HT1080 (cell line): ENCODE measurements around the gene TMEM121. TPM values are rescaled to one million over a fixed set of nuclear protein-coding genes. Genes with fewer than 3 reads are reported as not detected.

ENCODE experiments used
- DNase-seq: peaks from one replicate; pipeline ENCODE4 v3.0.0-alpha.2; 2015; ENCODE audit warnings: low read depth
- total RNA-seq: library from RNA; depleted of rRNA; stranded (reverse); fragments of >200 nt; shearing (Covaris generic); gene quantifications from 2 replicates; pipeline ENCODE4 v1.2.3, GENCODE V29; 2014

TMEM121 gene
- total RNA-seq, 1 experiment from 2014 or later: 4.4 TPM

DNA sequence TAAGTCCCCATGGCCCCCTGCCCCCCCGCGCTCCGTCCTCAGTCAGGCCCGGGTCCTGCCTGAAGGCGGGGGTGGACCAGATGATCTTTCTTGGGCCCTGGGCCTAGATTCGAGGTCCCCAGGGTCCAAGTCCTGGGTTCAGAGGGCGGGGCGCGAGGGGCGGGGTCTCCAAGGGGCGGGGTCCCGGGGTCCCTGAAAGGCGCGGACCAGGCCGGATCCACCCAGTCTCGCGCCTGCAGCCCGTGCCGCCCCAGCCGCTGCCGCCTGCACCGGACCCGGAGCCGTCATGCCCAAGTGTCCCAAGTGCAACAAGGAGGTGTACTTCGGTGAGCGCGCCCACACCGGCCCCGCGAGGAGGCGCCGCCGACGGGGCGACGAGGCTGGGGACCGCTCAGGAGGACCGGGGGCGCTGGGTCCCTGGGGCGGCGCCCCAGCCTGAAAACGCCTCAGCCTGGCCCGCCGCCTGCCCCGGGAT is 39.4 kb upstream of the TMEM121 start:
- no peak for DNase-seq

DNA sequence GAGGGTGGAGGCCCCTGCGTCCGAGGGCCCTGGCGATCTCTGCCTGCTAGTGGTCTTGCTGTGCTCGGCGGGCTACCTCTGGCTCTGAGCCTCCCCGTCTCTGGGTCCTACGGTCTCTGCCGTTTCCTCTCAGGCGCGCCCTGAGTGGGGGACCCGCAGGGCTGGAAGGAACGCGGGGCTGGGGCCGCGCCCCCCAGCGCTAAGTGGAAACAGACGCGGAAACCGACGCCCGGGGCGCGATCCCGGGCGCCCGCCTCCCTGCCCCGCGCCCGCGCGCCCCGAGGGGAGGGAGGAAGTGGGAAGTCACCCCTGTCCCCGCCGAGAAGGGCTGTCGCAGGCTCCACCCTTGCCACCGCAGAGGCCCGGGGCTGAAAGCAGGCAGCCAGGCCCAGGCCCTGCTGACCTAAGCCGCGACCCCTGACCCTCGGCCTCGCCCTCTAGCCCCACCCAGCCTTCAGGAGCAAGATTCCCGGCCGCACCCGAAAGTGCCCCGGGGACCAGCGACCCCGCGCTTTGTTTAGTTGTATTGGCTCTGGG is 38.9 kb upstream of the TMEM121 start:
- no peak for DNase-seq

DNA sequence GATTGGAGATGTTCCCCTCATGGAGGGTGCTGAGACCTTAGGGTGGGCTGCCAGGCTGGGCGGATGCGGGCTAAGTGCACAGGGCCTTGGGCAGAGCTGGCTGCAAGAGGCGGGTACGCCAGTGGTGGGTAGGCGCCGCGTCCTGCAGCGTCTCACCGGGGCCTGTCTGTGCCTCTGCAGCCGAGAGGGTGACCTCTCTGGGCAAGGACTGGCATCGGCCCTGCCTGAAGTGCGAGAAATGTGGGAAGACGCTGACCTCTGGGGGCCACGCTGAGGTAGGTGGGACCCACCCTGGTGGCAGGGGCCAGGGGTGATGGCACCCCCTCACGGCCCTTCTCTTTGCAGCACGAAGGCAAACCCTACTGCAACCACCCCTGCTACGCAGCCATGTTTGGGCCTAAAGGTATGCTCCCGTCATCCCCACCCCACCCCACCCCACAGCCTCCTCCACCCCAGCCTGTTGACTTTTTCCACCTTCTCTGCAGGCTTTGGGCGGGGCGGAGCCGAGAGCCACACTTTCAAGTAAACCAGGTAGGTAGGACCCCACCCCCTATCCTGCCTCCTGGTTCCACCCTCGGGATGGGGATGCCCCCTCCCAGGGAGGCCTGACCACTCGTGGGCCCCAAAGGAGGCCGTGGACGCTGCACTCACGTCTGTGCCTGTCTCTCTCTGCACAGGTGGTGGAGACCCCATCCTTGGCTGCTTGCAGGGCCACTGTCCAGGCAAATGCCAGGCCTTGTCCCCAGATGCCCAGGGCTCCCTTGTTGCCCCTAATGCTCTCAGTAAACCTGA is 38.2 kb upstream of the TMEM121 start:
- no peak for DNase-seq

DNA sequence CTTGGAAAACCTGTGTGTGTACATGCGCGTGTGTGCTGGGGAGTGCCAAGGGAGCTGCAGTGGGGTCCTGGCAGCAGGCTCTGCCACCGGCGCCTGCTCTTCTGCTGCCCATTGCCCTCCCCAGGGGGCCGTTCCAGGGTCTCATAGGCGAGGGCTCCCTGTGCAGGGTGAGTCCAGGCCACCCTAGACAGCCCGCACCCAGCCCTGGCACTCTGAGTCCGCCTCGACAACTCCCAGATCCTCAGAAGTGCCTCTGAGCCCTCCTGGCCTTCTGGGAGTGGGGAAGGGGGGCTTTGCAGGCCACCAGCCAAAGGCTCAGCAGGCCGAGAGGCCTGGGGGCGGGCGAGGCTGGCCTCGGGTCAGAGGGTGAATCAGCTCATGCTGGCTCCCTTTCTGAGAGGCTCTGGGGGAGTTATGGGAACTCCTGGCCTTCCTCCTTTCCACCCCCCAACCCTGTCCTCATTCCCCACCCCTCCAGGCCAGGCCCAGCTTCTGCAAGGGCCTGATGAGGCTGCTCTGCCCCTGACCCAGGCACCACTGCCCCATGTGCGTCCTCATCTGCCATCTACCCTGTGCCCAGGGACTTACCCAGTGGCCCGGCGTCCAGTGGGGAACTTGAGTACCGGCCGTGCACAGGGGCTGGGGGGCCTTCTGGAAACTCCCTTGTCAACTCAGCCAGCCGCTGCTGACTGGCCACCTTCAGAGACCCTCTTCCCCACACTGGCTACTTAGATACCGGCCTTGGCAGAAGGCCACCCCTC is 37.4 kb upstream of the TMEM121 start:
- no peak for DNase-seq

DNA sequence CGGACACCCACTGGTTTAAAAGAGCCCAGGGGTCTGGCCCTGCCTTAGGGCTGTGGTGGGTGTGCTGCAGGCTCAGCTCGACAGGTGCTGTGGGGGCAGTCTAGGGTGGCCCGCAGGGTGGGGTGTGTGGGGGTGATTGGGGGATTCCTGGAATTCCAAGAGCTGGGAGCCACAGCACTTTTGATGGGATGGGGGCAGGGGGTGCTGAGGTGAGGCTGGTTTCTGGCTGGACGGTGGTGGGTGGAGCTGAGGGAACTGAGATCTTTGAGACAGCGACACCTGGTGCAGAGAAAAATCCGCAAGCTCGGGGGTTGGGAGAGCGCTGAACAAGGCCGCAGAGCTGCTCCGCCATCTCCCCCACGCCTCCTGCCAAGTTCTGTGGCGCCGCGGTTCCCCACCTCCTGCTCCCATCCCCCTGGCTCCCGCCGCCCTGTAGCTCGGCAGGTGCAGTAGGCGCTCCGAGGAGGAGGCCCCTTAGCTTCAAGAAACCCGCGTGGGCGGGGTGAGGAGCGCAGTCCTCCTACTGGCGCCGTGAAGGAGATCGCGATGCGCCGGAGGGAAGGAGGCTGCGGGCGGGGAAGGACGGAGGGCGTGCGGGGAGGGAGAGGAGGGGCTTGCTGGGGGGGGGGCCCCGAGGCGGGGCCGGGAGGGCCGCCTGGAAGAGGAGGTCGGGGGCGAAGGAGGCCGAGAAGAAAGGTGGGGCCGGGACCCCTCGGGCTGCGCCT is 36.7 kb upstream of the TMEM121 start:
- peak; percentile 87 for DNase-seq

DNA sequence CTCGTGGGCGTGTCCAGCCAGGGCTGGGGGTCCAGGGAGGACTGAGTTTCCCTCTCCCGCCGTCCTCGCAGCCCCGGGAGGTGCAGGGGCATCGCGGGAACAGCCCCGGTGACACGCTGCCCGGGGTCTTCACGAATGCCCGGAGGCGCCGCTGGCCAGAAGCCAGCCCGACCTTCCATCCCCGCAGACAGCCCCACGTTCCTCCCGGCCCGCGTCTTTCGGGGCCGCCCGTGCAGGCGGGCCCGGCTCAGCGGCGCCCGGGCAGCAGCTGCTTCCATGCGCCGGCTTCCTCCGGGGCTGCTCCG is 36.2 kb upstream of the TMEM121 start:
- DNase-seq: no peak

DNA sequence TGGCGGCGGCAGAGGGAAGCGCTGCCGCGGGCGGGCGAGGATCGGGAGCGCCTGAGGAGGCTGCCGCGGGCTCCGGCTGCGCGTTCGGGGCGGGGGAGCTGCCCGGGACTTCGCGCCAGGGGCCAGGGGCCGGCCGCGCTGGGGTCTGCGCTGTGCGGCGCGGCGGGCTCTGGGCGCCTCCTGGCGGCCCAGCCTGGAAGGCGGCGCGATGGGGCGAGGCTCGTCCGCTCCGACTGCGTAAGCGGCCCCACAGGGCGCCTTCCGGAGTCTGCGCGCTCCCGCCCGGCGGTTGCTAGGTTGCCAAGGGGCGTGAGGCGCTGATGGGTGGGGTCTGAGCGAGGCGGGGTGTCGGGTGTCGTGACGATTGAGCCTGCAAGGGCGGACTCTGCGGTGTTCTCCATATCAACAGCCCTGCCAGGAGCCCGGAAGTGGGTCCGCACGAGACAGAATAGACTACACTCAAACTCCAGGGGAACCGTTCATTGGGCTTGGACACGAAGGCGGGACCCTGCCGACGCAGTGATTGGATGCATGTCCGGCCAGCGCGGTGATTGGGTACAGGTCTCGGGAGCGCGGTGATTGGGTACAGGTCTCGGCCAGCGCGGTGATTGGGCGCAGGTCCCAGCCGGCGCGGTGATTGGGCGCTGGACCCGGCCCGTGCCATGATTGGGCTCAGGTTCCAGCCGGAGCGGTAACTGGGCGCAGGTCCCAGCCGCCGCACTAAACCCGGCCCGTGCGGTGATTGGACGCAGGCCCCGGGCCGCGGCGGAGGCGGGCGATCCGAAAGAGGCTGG is 35.6 kb upstream of the TMEM121 start, which contains the start of gene TEDC1:
TSS of gene TEDC1 (plus strand) at position 675 of the 794 bp plus-strand sequence. CDS start 130 bp downstream, outside the sequence.
- DNase-seq: peak; percentile 100

DNA sequence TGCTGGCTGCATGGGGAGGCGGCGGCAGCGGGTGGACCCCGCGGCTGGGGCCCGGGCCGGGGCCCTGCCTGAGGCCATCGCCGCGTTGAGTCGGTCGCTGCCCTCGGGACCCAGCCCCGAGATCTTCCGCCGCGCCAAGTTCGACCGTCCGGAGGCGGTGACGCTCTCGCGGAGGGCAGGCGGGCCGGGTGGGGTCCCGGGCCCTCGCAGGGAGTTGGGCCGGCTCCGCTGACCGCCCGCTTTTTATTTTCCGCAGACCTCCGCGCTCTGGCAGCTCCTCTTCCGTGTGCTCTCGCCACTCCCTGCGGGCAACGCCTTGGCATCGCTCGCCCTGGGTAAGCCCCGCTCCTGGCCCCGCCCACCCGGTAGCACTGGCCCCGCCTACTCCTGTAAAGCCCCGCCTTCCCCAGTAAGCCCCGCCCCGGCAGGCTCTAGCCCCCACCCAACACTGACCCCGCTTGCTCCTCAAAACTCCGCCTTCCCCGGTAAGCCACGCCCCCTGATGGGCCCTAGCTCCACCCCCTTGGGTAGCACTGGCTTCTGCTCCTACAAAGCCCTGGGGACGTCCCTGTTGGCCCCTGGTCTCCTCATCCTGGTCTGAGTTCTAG is 34.9 kb upstream of the TMEM121 start:
- peak; percentile 57 for DNase-seq

DNA sequence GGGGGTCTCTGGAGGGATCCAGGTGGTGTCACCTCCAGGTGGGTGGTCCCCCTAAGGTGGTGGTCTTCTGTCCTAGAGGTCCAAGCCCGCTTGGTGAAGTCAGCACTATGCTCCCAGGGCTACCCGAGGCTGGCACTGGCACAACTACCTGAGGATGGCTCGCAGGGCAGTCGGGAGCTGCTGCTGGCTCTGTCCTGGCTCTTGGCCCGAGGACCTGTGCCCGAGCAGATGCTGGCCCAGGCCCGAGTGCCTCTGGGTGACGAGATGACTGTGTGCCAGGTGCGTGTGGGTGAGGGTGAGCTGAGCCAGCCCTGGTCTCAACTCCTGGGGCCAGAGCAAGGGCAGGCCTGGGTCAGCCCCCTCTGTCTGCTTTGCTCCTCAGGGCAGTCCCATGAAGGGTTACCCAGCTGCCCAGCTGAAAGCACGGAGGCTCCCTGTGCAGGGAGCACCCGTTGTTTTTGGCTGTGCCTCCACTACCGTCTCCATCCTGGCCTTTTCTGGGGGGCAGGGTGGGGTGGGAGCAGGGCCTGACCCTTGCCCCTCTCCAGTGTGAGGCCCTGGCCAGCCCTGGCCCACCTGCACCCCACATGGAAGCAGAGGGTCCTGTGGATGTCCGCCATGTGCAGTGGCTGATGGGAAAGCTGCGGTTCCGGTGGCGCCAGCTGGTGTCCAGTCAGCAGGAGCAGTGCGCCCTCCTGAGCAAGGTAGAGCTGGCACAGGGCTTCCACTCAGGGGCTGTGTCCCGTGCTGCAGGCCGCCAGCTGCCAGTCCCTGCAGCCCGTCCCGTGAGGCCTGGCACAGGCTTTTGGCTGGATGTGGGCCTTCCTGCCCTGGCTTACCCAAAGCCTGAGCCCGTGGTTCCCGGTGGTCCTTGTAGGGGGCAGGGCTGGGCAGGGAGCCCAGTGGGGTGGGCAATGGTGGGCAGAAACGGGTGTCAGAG is 34.1 kb upstream of the TMEM121 start:
- DNase-seq: no peak

DNA sequence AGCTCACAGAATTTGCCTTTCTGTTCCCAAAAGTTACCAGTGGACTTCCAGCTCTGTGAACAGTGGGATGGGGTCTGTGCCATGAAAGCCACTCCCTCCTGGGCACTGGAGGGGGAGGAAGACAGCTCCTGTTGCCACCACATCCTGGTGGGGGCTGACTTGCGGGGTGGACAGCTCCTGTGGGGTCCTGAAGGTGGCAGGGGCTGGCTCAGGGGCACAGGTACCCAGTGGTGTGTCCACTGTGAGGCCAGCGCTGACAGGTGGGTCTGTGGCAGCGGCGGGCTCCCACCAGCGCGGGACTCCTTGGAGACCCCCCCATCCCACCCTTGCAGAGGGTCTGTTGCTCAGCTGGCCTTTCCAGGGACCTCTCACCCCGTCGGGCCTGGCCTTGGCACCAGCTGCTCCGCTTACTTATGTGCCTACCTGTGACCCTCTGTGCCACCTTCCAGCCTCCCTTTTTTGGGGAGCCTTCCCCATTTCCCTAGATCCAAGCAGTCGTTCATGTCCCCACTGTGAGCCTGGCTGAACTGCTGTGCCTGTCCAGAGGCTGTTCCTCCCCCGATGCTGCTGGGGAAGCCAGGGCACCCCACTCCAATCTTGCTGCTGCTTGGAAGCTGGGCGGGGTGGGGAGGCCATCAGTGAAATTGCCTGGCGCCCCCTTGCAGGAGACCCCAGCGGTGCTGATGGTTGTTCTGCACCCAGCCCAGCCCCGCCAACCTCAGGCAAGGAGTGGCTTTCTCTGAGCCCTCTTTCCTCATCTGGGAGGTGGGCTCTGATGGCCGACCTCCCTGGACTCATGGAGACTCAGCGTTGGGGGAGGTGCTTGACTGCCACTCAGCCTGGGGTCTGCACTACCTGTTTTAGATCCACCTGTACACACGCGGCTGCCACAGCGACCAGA is 33.2 kb upstream of the TMEM121 start:
- DNase-seq: no peak

DNA sequence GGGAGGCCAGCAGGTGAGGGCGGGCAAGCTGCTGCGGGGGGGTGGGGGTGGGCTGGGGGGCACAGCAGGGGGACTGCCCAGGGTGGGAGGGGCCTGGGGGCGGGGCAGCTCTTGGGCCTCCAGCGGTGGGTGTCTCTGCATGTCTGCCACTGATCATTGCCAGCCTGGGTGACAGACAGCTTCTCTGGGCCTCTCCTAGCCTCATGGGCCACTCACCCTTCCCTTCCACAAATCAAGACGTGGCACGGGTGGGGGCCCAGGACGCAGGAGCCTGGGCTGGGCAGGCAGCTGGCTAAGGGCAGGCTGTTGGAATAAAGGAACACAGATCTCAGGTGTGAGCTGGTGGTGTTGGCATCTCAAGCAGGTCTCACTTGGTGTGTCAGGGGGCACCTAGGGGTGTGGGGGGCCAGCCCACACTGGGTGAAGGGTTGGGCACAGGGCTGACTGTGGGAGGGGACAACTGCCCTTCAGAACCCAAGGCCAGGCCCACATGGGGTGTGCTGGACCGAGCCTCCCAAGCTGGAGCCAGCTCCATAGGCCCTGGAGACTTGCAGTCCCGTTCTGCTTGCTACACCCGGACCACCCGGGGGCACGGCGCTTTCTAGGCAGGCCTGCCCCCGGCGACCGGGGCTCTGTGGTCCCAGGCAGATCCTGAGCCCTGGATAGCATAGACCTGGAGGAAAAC is 32.3 kb upstream of the TMEM121 start:
- no peak for DNase-seq

DNA sequence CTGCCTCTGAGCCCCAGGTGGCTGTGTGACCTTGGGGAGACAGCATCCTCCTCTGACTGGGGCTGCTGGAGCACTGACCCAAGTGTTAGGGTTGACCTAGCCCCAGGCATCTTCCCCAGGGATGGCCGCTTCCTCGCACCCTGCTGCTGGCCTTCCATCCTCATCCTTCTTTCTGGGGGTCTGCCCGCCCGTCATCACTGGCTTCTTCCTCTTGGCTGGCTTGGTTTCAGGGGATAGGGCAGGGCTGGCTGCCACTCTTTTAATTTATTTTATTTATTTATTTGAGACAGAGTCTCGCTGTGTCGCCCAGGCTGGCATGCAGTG is 31.8 kb upstream of the TMEM121 start:
- no peak for DNase-seq

DNA sequence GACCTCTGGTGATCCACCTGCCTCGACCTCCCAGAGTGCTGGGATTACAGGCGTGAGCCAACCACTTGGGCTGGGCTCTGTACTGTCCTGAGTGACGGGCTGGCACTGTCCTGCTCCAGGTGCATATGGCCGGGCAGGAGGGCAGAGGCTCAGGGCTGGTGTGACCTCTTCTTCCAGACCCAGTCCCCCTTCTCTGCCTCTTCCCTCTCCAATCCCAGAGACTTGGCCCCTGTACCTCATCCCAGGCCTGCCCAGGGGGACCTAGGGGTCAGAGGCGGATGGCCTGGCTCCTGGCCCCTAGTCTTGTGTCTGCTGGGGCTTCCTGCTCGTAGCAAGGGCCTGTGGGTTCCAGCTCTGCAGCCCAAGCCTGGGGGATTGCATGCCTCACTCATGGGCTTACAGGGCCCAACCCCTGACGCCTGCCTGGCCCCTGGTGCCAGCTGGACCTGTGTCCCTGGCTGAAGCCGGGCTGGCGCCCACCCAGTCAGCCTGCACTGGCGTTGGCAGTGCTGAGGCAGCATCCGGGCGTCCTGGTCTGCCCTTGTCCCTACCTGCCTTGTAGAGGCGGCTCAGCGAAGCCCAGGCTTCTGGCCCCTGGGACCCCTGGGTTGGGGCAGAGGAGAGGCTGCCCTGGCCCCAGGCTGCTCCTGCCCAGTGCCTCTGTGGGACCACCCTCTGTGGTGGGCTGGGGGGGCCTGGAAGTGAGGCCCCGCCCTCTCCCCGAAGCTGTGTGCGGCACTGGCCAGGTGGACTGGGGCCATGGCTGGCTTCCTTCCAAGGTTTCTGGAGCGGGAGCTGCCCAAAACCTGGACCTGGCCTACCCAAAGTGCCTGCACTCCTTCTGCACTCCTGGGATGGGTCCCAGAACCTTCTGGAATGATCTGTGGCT is 31.0 kb upstream of the TMEM121 start:
- DNase-seq: no peak

DNA sequence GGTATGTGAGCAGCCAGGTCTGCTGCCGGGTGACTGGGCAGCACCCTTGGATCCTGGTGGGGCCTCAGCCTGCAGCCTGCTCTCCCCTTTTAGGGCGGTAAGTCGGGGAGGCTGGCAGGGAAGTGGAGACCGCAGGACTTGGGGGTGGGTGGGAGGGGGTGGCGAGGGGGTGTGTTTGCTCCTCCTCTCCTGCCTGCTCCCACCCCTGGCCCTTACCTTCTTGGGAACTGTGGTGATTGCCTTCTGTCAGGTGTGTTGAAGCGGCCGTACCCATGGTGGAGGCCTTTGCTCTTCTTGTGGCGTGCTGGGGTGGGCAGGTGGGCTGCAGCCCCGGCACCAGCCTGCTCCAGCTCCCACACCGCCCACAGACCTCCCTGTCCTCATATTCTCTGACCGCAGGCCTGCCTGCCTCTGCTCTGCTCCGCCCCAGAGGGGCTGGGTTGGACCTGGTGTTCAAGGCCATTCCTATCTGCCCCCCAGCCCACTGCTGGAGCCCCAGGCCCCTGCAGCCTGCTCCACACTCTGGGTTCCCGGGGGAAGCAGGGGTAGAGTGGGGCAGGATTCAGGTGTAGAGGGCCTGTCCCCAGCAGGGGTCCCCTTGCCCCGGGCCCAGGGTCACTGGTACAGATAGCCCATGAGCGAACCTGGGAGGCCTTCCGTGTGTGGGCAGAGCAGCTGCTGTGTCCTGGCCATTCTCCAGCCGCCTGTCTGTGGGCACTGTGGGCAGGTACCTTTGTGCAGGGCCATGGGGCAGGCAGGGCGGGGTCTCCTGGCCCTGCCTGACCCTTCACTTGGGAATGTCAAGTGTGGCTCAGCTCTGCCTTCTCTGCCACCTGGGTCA is 30.2 kb upstream of the TMEM121 start:
- DNase-seq: no peak

DNA sequence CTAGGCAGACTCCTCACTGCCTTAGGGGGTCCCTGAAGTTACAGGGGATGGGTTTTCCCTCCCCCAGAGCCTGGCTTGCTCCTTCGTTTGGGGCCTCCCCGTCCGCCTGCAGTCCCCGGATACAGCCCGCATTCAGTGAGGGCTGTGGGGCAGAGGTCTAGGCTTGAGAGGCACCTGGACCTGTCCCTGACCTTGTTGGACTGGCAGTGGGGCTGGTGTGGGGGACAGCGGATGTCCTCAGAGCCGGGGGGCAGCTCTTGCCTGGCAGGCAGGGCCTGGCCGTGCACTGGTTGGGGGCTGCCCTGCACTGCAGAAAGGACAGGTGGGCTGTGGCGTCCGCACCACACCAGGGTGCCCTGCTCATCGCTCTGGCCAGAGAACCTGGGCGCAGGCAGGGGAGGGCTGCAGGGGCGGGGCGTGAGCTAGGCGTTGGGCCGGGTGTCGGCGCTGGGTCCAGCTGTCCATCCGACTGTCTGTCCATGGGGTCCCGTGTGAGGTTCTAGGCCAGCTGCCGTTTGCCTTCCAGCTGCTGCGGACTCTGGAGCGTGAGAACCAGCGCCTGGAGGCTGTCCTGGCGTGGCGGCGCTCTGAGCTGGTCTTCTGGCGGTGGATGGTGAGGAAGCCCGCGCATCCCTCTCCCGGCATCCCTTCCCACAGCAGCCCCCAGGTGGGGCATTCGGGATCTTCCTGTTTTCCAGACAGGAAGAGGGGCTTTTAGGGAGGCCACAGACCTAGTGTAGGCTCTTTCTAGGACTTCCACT is 29.4 kb upstream of the TMEM121 start:
- no peak for DNase-seq
